Neural crest cell (in vitro differentiated cells): ENCODE results near the gene ASXL3. TPM values are rescaled to one million over a fixed set of nuclear protein-coding genes. Genes with fewer than 3 reads are reported as not detected.

Source experiments
- DNase-seq: peaks from one replicate; pipeline ENCODE4 v3.0.0; 2021; ENCODE audit warnings: low read depth, mixed read lengths, low spot score
- H3K27ac Mint-ChIP-seq: one replicate; pipeline ENCODE4 v1.8.0; 2021; ENCODE audit warnings: mild to moderate bottlenecking, mixed read lengths; ENCODE audit not compliant: unreplicated experiment
- H3K27me3 Mint-ChIP-seq: 2 replicates; pipeline ENCODE4 v1.8.0; 2021; ENCODE audit warnings: low read depth, mild to moderate bottlenecking, mixed read lengths
- H3K36me3 Mint-ChIP-seq: 2 replicates; pipeline ENCODE4 v1.8.0; 2021; ENCODE audit warnings: low read depth, mild to moderate bottlenecking, mixed read lengths
- H3K4me1 Mint-ChIP-seq: 2 replicates; pipeline ENCODE4 v1.8.0; 2021; ENCODE audit warnings: mixed read lengths
- H3K4me3 Mint-ChIP-seq: one replicate; pipeline ENCODE4 v1.8.0; 2021; ENCODE audit warnings: mild to moderate bottlenecking, mixed read lengths
- H3K9me3 Mint-ChIP-seq: 2 replicates; pipeline ENCODE4 v1.8.0; 2021; ENCODE audit warnings: mixed read lengths
- CTCF ChIP-seq: fragments of 200-600 bp; sonication (generic); conservative IDR thresholded peaks from 2 replicates; pipeline ENCODE4 v1.5.0; 2021; ENCODE audit warnings: antibody characterized with exemption, mild to moderate bottlenecking
- total RNA-seq: library from RNA; stranded (reverse); gene quantifications from 2 replicates; pipeline ENCODE4 v1.2.1, GENCODE V29; 2021

The ASXL3 gene
- total RNA-seq, 1 donor from 2014 or later: 14.5 TPM

GRCh38 chr18:33606621-33607020, 28.6 kb downstream of the ASXL3 start:
- H3K4me3 Mint-ChIP-seq: no peak overlapping the region
- no peaks in the 10 kb centered on the region for H3K9me3 Mint-ChIP-seq
- DNase-seq: no peak
- no peak overlapping the region for H3K27ac Mint-ChIP-seq
- peak; percentile 23 for TF ChIP-seq CTCF
- no peaks in the 10 kb centered on the region for H3K27me3 Mint-ChIP-seq
- H3K36me3 Mint-ChIP-seq: no peaks in the 10 kb centered on the region
- H3K4me1 Mint-ChIP-seq: peaks cover 16% of the 10 kb centered on the region

GRCh38 chr18:33611525-33612135, 33.6 kb downstream of the ASXL3 start:
- Mint-ChIP-seq H3K4me1 (peaks cover 8% of the 10 kb centered on the region), H3K36me3 (peaks cover 3% of the 10 kb centered on the region), H3K27ac (no peak overlapping the region), H3K9me3 (no peaks in the 10 kb centered on the region), H3K27me3 (no peaks in the 10 kb centered on the region), H3K4me3 (no peak overlapping the region)
- DNase-seq: no peak
- TF ChIP-seq CTCF: no peak

- Mint-ChIP-seq H3K27me3 (no peaks in the 10 kb centered on the region), H3K27ac (no peak overlapping the region), H3K36me3 (peaks cover 3% of the 10 kb centered on the region), H3K4me1 (peaks cover 6% of the 10 kb centered on the region), H3K9me3 (no peaks in the 10 kb centered on the region), H3K4me3 (no peak overlapping the region)
- DNase-seq: no peak
- TF ChIP-seq CTCF: no peak
Observed at GRCh38 chr18:33612632-33613031, 34.6 kb downstream of the ASXL3 start.

- peaks cover 6% of the 10 kb centered on the region for H3K36me3 Mint-ChIP-seq
- H3K9me3 Mint-ChIP-seq: peaks cover 5% of the 10 kb centered on the region
- H3K4me1 Mint-ChIP-seq: no peaks in the 10 kb centered on the region
- no peak overlapping the region for H3K4me3 Mint-ChIP-seq
- no peak overlapping the region for H3K27ac Mint-ChIP-seq
- H3K27me3 Mint-ChIP-seq: no peaks in the 10 kb centered on the region
- no peak for DNase-seq
- no peak for TF ChIP-seq CTCF
Observed at GRCh38 chr18:33616556-33616955, 38.5 kb downstream of the ASXL3 start.

- Mint-ChIP-seq H3K27me3 (no peaks in the 10 kb centered on the region), H3K27ac (no peak overlapping the region), H3K9me3 (no peaks in the 10 kb centered on the region), H3K4me1 (no peaks in the 10 kb centered on the region), H3K4me3 (no peak overlapping the region), H3K36me3 (peaks cover 3% of the 10 kb centered on the region)
- TF ChIP-seq CTCF: no peak
- no peak for DNase-seq
Observed at GRCh38 chr18:33627114-33627513, 49.1 kb downstream of the ASXL3 start.
